Spleen (tissue), 7 donors: ENCODE measurements around the gene LENEP.

Experiments
- POLR2A ChIP-seq, 3 donors: fragments of 450-650 bp; IDR thresholded peaks; one replicate each; pipeline ENCODE4 v1.5.1; 2017; ENCODE audit warnings: antibody characterized with exemption in 3 of 3, mild to moderate bottlenecking in 1 of 3
- TF ChIP-seq, protein P1 (sequence below), 11 experiments: fragments of 200-600 bp in 7 of 11; fragments of 450-650 bp in 4 of 11; sonication (generic) in 4 of 11; IDR thresholded peaks in 8 of 11; conservative IDR thresholded peaks in 3 of 11; 1 replicate in 7 of 11; 2 replicates in 4 of 11; pipeline versions ENCODE4 v1.4.0 to v1.8.0; 2016 to 2021; ENCODE audit warnings: antibody characterized with exemption in 11 of 11, inconsistent platforms in 4 of 11, mild to moderate bottlenecking in 1 of 11
- donor health status: DM: no; HTN: no; CAD: no; lungs with moderate emphysema.
- donor health status: DM: no; HTN: no; CAD: no.
- donor health status: DM: no; HTN: no; CAD: no.

DNA sequence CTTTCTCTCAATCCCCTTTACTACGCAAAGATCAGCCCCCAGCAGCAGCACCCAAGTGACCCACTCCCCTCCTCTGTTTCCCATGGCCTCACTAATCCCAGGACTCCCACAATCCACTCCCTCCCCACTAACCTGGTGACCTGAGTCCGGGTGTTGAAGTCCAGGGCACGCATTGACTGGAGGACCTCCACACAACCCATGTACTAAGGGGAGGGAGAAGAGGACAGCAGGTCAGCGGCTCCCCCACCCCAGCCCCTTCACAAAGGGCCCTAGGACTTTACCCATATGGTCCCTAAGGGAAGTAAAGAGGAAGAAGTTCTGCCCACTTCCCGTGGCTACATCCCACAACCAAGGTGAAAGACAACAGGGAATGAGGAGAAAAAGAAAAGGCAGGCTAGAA, 24.1 kb upstream of the LENEP start:
- TF ChIP-seq POLR2A (IDR thresholded peaks at IDR 0.05), result no peak
- TF ChIP-seq, protein P1, sequence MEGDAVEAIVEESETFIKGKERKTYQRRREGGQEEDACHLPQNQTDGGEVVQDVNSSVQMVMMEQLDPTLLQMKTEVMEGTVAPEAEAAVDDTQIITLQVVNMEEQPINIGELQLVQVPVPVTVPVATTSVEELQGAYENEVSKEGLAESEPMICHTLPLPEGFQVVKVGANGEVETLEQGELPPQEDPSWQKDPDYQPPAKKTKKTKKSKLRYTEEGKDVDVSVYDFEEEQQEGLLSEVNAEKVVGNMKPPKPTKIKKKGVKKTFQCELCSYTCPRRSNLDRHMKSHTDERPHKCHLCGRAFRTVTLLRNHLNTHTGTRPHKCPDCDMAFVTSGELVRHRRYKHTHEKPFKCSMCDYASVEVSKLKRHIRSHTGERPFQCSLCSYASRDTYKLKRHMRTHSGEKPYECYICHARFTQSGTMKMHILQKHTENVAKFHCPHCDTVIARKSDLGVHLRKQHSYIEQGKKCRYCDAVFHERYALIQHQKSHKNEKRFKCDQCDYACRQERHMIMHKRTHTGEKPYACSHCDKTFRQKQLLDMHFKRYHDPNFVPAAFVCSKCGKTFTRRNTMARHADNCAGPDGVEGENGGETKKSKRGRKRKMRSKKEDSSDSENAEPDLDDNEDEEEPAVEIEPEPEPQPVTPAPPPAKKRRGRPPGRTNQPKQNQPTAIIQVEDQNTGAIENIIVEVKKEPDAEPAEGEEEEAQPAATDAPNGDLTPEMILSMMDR (IDR thresholded peaks at IDR 0.05 in 8 of 11, conservative IDR thresholded peaks at IDR 0.05 in 3 of 11), result no peak
